ENCODE data around the gene DPM3. TPM values are rescaled to one million over a fixed set of nuclear protein-coding genes. Genes with fewer than 3 reads are reported as not detected.
A peak's percentile ranks its signal among the peaks of the same experiment; 100 is the strongest.

DPM3 gene
- total and polyA plus RNA-seq, 2 of the 13 experiments (the other 11 are each of a cell fraction or from before 2014, with no cell fraction given), result 23.2 to 53.4 TPM

- TF ChIP-seq TBP (CRISPR knock-in tag; IDR thresholded peaks at IDR 0.05) (no peak), ZNF10 (CRISPR knock-in tag; IDR thresholded peaks at IDR 0.05; ENCODE audit: borderline replicate concordance, low read depth) (no peak), LCORL (IDR thresholded peaks at IDR 0.05) (no peak), LCORL (CRISPR knock-in tag; IDR thresholded peaks at IDR 0.05) (peak; percentile 98), ZNF143 (CRISPR knock-in tag; IDR thresholded peaks at IDR 0.05) (peak; percentile 58; the same call in 1 of the 2 replicates), ZNF530 (CRISPR knock-in tag; IDR thresholded peaks at IDR 0.05; ENCODE audit: low read depth) (no peak), KIAA2018 (CRISPR knock-in tag; IDR thresholded peaks at IDR 0.05; ENCODE audit: borderline replicate concordance) (no peak), ZBTB2 (CRISPR knock-in tag; IDR thresholded peaks at IDR 0.05; ENCODE audit: low read depth) (peak; percentile 87), KDM1A (CRISPR knock-in tag; IDR thresholded peaks at IDR 0.05) (0 out of 2 replicates have a peak, but pooled peaks have one; percentile 13), ZNF816 (CRISPR knock-in tag; IDR thresholded peaks at IDR 0.05; ENCODE audit: borderline replicate concordance) (peak; percentile 94), ZNF513 (CRISPR knock-in tag; conservative IDR thresholded peaks at IDR 0.05) (no peak), POLR2A (IDR thresholded peaks at IDR 0.05; ENCODE audit: insufficient read depth in 1 of 2, low read depth in 2 of 2, low read length in 2 of 2) (no peak), ZNF430 (CRISPR knock-in tag; IDR thresholded peaks at IDR 0.05) (peak; percentile 85; the same call in 1 of the 2 replicates), ZNF567 (CRISPR knock-in tag; IDR thresholded peaks at IDR 0.05; ENCODE audit: borderline replicate concordance) (peak; percentile 96), POLR2AphosphoS2 (IDR thresholded peaks at IDR 0.05; ENCODE audit: low read depth, low read length) (no peak), ZKSCAN1 (IDR thresholded peaks at IDR 0.05; ENCODE audit: low read length) (0 out of 2 replicates have a peak, but pooled peaks have one; percentile 7), YY1 (IDR thresholded peaks at IDR 0.05; ENCODE audit: insufficient read depth, insufficient replicate concordance, low read depth, low read length) (no peak), ZNF720 (CRISPR knock-in tag; IDR thresholded peaks at IDR 0.05) (no peak), MZF1 (CRISPR knock-in tag; IDR thresholded peaks at IDR 0.05; ENCODE audit: borderline replicate concordance) (no peak), ZNF572 (CRISPR knock-in tag; IDR thresholded peaks at IDR 0.05) (0 out of 2 replicates have a peak, but pooled peaks have one; percentile 23)
Measured at GRCh38 chr1:155125946-155126555, 14.3 kb downstream of the DPM3 start (continued).
